Stimulated activated CD4-positive, alpha-beta T cell treated with anti-CD3 and anti-CD28 coated beads, Interleukin-4, amount 100 ng/mL, for 1 hour (primary cell): ENCODE data around the gene EEF1A2.
A peak's percentile ranks its signal among the peaks of the same experiment; 100 is the strongest.
"Not testable (repeated sequence)": the region's sequence is repeated elsewhere in the genome, so short reads cannot be mapped to it uniquely, and the experiment has no call there.

ENCODE experiments used
- DNase-seq: peaks from one replicate; pipeline ENCODE4 v3.0.0-alpha.2; 2020

Gene EEF1A2

DNA sequence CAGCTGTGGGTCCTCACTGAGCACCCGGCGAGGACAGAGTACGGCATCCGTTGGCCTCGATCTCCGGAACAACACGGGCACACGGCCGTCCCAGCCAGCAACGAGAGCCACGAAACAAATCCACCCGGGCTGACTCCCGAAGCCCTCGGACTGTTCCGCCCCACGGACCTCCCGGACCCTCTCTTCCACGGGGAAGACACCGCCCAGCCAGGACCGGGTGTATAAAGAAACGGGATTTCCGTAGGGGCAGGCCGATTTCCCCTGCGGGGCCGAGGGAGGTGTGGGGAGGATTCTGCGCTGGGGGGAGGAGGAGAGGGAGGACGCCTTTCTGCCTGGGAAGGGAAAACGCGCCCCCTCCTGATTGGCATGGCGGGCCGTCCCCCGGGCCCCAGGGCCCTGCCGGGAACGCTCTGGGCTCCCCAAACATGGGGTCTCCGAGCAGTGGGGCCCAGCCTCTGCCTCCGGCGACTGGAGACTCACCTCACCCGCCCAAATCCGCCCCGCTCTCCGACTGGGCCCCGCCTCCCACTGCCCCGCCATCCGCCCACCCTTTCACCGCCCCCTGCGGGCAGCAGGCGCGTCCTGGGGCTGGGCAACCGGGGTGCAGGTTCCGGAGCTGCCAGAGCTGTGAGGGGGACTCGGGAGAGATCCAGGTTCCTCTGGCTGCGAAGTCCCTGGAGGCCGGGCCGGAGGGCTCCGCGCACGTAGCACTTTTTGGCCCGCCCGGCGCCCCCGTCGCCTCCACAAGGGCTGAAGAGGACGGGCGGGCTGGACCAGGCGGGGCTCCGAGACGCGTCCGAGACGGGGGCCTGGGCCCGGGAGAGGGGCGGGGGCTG is 21.0 kb upstream of the EEF1A2 start:
- peak; percentile 62 for DNase-seq

- DNase-seq = no peak
These were observed 20.2 kb upstream of the EEF1A2 start for GRCh38 chr20:63518946-63519667.

DNA sequence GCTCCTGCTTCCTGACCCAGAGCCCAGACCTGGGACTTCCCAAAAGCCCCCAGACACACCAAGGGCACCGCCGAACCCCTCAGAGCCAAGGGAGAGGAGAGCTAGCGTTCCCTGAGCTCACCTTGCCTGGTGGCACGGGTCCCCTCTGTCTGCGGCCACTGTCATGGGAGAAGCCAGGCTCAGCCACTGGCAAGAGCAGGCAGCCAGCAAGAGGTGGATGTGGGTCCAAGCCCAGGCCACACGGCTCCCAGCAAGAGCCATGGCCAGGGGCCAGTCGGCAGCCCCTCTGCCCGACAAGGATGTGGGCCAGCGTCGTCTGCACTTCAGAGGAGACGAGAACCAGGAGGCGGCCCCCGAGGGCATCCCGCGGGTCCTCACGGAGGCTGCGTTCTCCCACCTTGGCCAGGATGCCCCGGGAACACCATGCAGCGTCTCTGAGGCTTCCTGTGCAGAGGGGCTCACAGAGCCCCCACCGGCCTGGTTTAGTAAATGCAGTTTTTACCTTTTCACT is 19.5 kb upstream of the EEF1A2 start:
- DNase-seq = no peak

GRCh38 chr20:63517376-63518309 is 18.8 kb upstream of the EEF1A2 start:
- DNase-seq = no peak

GRCh38 chr20:63514520-63514919 is 15.6 kb upstream of the EEF1A2 start:
- not testable (repeated sequence) for DNase-seq

DNA sequence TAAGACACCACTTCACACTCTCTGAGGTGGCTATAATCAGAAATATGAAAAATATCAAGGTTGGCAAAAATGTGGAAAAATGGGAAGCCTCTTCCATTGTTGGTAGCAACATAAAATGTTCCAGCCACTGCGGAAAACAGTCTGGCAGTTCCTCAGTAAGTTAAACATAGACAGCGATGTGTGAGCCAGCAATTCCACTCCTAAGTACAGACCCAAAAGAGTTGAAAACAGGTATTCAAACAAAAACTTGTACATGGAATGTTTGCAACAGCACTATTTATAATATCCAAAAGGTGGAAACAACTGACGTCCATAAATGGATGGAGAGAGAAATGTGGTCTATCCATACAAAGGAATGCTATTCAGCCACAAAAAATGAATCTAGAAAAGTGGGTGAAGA is 14.3 kb upstream of the EEF1A2 start:
- DNase-seq = no peak

DNA sequence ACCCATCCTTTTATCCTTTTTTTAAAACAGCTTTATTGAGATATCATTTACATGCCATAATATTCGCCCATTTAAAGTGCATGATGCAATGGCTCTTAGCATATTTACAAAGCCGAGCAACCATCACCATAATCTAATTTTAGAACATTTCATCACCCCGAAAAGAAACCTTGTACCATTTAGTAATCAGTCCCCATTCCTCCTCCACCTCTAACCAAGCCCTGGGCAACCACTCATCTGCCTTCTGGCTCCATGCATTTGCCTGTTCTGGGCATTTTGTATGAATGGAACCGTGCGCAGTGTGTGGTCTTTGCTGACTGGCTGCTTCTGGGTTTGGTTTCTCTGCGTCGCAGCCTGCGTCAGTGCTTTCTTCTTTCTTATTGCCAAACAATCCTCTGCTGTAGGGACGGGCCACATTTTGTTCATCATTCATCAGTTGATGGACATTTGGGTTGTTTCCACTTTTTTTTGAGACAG is 10.2 kb upstream of the EEF1A2 start:
- DNase-seq = no peak

DNA sequence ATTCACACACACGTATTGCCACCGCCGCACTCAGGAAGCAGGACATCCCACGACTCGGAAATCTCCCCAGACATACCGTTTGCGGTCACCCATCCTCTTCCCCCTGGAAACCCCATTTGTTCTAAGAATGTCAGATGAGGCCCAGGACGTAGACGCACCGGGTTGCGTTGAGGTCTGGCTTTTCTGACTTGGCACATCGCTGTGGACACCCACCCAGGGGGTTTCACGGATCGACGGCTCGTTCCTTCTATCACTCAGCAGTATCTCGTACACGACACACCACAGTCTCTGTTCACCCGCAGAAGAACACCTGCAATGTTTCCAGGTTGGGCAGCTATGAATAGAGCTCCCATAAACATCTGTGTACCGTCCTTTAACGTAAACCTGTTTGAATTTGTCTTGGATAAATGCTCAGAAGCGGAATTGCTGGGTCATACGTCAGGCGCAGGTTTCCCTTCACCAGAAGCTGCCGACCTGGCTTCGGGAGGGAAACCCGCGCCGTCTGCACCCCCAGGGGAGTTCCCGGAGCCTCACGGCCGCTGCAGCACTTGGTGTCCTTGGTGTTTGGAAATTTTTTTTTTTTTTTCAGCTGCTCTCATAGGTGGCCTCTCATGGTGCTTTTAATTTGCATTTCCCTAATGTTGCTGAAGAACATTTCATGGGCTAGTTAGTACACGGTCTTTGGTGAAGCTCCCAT is 9.3 kb upstream of the EEF1A2 start:
- no peak for DNase-seq

GRCh38 chr20:63507083-63507743 is 8.3 kb upstream of the EEF1A2 start:
- DNase-seq = no peak

- no peak for DNase-seq
These were observed 6.8 kb upstream of the EEF1A2 start for GRCh38 chr20:63505723-63506122.

DNA sequence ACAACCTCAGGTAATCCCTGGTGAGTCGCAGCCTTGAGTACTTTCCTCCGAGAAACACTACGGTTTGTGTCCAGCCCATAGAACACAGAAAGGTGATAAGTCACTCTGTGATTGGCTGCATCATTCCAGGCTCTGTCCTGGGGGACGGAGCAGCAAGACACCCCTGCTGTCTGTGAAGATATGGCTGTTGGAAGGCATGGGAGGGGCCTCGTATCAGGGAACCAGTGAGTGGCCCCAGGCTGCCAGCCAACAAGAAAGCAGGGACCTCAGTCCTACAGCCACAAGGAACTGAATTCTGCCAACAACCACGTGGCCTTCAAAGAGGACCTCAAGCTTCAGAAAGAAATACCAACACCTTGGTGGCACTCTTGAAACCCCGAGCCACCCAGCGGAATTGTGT is 6.4 kb upstream of the EEF1A2 start:
- no peak for DNase-seq

DNA sequence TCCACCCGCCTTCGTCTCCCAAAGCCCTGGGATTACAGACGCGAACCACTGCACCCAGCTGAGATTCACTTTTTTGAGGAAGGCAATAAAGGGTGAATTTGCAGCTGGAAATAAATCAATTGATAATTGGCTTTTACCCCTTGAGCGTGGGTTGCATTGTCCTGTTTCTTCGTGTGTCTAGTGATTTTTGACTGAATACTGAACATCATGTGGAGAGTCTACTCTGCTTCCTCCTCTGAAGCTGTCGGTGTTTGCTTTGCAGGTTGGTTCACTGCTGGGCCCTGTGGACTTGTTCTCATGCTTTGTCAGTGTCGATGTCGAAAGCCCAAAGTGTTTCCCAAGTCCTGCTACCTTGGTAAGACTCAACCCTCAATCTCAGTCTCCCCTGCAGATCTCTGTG is 5.8 kb upstream of the EEF1A2 start:
- no peak for DNase-seq

- no peak for DNase-seq
These were observed 4.6 kb upstream of the EEF1A2 start for GRCh38 chr20:63503524-63503923.

- no peak for DNase-seq
These were observed 3.8 kb upstream of the EEF1A2 start for GRCh38 chr20:63502671-63503172.

- no peak for DNase-seq
These were observed 3.2 kb upstream of the EEF1A2 start for GRCh38 chr20:63501818-63502670.

DNA sequence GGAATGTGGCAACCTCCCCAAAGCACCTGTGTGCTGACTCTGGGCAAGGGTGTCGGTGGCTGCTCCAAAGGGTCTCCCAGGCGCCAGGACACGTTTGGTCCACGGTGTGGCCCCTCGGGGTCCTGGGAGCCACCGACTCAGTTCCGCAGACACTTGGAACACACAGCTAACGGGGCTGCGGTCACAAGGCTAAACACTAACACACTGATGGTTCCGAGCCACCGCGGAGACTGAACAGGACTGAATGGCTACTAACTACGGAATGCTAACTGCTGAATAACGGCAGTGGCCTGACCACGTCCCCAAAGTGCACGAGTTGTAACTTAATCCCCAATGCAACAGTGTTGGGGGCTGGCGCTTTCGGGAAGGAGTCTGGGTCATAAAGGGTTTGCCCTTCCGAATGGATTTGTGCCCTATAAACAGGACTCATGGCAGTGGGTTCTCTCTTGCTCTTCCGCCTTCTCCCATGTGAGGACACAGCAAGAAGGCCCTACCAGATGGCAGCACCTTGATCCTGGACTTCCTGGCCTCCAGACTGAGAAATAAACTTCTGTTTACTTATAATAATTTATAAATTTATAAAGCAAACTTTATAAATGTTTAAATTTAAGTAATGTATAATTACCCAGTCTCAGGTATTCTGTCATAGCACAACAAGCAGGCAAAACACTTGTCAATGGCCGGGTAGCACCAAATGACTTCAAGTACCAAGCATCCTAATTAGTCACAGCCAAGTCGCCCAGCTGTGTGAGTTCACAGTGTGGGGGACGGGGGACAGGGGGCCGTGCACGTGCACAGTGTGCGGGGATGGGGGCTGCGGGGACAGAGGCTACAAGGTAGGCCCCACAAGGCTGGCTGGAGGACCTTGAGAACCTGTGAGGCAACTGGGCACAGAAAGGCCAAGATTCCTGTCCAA is 2.3 kb upstream of the EEF1A2 start:
- no peak for DNase-seq

DNA sequence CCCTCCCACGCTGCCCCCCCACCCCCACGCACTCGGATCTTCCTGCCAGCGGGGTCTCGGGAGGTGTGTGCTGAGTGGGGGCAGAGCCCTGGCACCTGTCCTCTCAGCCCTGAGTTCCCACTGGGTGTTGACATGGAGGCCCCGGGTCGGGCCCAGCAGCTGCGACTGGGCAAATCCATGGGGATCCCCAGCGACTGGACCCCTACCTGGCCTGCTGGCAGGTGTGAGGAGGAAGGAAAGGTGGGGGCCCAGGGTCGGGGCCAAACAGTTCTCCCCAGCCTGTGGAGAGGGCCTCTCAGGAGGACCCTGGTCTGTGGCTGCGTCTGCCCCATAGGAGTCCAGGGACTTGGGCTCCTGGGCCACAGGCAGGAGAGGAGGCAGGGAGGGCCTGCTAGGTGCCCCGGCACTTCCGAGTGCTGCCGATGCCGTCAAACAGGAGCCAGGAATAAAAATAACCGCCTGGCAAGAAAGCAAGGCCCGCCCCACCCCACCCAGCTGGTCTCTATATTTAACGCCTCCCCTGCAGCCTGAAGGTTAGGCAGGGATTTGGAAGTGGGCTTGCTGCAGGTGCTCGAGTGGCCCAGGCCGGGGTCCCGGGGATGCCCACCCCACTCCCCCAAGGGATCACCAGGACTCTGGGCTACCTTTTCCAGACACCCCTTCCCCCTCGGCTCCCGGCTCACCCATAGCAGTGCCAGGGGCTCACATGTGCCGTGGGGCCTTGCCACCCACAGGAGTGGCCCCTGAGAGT is 1.4 kb upstream of the EEF1A2 start:
- DNase-seq = no peak

DNA sequence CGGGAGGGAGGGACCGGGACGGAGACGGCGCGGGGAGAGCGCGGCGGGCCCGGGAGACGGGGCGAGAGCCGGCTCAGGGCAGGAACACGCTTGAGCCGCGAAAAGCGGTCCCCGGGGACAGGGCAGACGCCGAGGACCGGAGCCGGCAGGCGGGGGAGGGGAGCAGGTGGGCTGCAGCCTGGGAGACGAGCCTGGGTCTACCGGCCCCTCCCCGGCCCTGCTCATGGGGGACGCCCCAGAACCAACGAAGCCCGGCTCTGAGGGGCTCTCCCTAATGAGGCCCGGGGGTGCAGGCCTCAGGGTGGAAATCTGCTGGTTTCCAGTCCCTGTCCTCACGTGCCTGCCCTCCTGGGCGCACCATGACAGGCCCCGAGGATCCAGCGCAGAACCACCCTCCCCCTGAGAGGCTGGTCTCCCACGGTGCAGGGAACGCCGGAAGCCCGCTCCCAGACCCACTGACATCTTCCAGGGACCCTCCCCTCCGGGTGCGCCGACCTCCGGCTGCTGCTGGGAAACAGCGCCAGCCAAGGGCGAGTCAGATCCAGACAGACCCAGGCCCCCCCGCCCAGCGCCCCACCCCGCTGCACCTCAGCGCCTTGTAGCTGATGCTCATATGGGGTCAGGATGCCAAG is 571 bp upstream of the EEF1A2 start:
- DNase-seq = no peak
